ENCODE results near the gene STARD3. TPM values are rescaled to one million over a fixed set of nuclear protein-coding genes. Genes with fewer than 3 reads are reported as not detected.
"Not testable (repeated sequence)": the region's sequence is repeated elsewhere in the genome, so short reads cannot be mapped to it uniquely, and the experiment has no call there.

The STARD3 gene
- polyA plus RNA-seq, 1 donor from 2014 or later: 105 TPM

DNA sequence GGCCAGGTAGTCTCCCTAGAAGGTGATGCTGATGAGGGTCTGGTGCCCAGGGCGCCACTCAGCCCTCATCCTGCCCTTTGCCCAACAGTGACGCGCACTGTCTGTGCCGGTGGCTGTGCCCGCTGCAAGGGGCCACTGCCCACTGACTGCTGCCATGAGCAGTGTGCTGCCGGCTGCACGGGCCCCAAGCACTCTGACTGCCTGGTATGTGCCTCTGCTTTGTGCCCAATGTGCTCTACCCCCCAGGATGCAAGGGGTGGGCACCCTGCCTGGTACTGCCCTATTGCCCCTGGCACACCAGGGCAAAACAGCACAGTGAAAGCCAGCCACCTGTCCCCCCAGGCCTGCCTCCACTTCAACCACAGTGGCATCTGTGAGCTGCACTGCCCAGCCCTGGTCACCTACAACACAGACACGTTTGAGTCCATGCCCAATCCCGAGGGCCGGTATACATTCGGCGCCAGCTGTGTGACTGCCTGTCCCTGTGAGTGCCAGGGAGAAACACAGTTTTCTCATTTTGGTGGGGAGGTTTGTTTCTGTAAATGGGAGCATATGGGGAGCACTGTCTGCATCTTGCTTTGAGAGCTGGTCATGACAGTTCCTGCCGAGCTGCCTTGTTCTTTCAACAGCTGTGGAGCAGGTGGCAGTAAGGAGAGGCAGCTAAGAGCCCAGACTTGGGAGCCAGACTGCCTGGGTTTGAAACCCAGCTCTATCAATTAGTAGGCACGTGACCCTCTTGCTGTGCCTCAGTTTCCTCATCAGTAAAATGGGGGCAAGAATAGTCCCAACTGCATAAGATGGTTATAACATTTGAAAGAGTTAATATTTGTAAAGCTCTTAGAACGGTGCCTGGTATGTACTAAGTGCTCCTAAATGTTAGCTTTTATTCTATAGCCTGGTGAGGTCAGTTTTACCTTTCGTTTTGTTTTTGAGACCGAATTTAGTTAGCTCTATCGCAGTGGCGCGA is 73.3 kb downstream of the STARD3 start:
- Histone ChIP-seq H3K4me3 (ENCODE audit: low read length) (no peak overlapping the region), H3F3A (ENCODE audit: insufficient read depth, low read length, poor library complexity, severe bottlenecking) (no peaks in the 10 kb centered on the region), H2AFZ (ENCODE audit: low read depth, low read length) (no peak overlapping the region), H3K79me2 (replicated peaks; ENCODE audit: insufficient read depth, low read length) (no peaks in the 10 kb centered on the region), H3K36me3 (ENCODE audit: insufficient read depth, low read length) (no peaks in the 10 kb centered on the region), H3K9me2 (ENCODE audit: insufficient read depth, low read length) (no peaks in the 10 kb centered on the region), H3K4me2 (ENCODE audit: low read length) (no peak overlapping the region), H3K27me3 (ENCODE audit: insufficient read depth, low read depth, low read length) (no peaks in the 10 kb centered on the region), H3K9ac (ENCODE audit: low read length) (no peak overlapping the region), H3K9me3 (ENCODE audit: low read length) (no peaks in the 10 kb centered on the region), H4K20me1 (ENCODE audit: insufficient read depth) (no peaks in the 10 kb centered on the region), H3K27ac (ENCODE audit: low read length) (no peak overlapping the region)
- TF ChIP-seq MXI1 (conservative IDR thresholded peaks at IDR 0.05; ENCODE audit: poor library complexity, severe bottlenecking) (no peak), SMC3 (conservative IDR thresholded peaks at IDR 0.05; ENCODE audit: poor library complexity) (no peak), RAD21 (conservative IDR thresholded peaks at IDR 0.05) (no peak), TAF1 (IDR thresholded peaks at IDR 0.05; ENCODE audit: low read depth) (no peak), EZH2 (IDR thresholded peaks at IDR 0.05; ENCODE audit: borderline replicate concordance, insufficient read depth, low read length, poor library complexity, severe bottlenecking) (no peak), POLR2AphosphoS5 (IDR thresholded peaks at IDR 0.05) (no peak), EP300 (conservative IDR thresholded peaks at IDR 0.05; ENCODE audit: poor library complexity, severe bottlenecking) (no peak)
- TF ChIP-seq, protein P1, sequence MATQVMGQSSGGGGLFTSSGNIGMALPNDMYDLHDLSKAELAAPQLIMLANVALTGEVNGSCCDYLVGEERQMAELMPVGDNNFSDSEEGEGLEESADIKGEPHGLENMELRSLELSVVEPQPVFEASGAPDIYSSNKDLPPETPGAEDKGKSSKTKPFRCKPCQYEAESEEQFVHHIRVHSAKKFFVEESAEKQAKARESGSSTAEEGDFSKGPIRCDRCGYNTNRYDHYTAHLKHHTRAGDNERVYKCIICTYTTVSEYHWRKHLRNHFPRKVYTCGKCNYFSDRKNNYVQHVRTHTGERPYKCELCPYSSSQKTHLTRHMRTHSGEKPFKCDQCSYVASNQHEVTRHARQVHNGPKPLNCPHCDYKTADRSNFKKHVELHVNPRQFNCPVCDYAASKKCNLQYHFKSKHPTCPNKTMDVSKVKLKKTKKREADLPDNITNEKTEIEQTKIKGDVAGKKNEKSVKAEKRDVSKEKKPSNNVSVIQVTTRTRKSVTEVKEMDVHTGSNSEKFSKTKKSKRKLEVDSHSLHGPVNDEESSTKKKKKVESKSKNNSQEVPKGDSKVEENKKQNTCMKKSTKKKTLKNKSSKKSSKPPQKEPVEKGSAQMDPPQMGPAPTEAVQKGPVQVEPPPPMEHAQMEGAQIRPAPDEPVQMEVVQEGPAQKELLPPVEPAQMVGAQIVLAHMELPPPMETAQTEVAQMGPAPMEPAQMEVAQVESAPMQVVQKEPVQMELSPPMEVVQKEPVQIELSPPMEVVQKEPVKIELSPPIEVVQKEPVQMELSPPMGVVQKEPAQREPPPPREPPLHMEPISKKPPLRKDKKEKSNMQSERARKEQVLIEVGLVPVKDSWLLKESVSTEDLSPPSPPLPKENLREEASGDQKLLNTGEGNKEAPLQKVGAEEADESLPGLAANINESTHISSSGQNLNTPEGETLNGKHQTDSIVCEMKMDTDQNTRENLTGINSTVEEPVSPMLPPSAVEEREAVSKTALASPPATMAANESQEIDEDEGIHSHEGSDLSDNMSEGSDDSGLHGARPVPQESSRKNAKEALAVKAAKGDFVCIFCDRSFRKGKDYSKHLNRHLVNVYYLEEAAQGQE (IDR thresholded peaks at IDR 0.05; ENCODE audit: borderline replicate concordance): no peak
- TF ChIP-seq, protein P2, sequence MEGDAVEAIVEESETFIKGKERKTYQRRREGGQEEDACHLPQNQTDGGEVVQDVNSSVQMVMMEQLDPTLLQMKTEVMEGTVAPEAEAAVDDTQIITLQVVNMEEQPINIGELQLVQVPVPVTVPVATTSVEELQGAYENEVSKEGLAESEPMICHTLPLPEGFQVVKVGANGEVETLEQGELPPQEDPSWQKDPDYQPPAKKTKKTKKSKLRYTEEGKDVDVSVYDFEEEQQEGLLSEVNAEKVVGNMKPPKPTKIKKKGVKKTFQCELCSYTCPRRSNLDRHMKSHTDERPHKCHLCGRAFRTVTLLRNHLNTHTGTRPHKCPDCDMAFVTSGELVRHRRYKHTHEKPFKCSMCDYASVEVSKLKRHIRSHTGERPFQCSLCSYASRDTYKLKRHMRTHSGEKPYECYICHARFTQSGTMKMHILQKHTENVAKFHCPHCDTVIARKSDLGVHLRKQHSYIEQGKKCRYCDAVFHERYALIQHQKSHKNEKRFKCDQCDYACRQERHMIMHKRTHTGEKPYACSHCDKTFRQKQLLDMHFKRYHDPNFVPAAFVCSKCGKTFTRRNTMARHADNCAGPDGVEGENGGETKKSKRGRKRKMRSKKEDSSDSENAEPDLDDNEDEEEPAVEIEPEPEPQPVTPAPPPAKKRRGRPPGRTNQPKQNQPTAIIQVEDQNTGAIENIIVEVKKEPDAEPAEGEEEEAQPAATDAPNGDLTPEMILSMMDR (IDR thresholded peaks at IDR 0.05; ENCODE audit: poor library complexity, severe bottlenecking): no peak

DNA sequence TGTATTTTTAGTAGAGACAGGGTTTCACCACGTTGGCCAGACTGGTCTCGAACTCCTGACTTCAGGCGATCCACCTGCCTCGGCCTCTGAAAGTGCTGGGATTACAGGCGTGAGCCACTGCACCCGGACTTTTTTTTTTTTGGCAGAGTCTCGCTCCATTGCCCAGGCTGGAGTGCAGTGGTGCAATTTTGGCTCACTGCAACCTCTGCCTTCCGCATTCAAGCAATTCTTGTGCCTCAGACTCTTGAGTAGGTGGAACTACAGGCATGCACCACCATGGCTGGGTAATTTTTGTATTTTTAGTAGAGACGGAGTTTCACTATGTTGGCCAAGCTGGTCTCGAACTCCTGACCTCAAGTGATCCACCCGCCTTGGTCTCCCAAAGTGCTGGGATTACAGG is 74.1 kb downstream of the STARD3 start:
- not testable (repeated sequence) for H3K79me2 ChIP-seq (replicated peaks; ENCODE audit: insufficient read depth, low read length); H3F3A ChIP-seq (ENCODE audit: insufficient read depth, low read length, poor library complexity, severe bottlenecking); H3K36me3 ChIP-seq (ENCODE audit: insufficient read depth, low read length); H3K27ac ChIP-seq (ENCODE audit: low read length); H3K4me2 ChIP-seq (ENCODE audit: low read length); H3K9me3 ChIP-seq (ENCODE audit: low read length); H4K20me1 ChIP-seq (ENCODE audit: insufficient read depth); H3K9ac ChIP-seq (ENCODE audit: low read length); H3K4me3 ChIP-seq (ENCODE audit: low read length); H3K27me3 ChIP-seq (ENCODE audit: insufficient read depth, low read depth, low read length); H2AFZ ChIP-seq (ENCODE audit: low read depth, low read length); H3K9me2 ChIP-seq (ENCODE audit: insufficient read depth, low read length)

Data from neural cell (in vitro differentiated cells).